ENCODE data around the gene DTNA.
"Not testable (repeated sequence)": the region's sequence is repeated elsewhere in the genome, so short reads cannot be mapped to it uniquely, and the experiment has no call there.

DTNA gene

GRCh38 chr18:34864836-34865497 lies 154.9 kb downstream of the DTNA start:
- DNase-seq = no peak

- no peak for DNase-seq
Measured at GRCh38 chr18:34866310-34866709, 156.2 kb downstream of the DTNA start.

- no peak for DNase-seq
Measured at GRCh38 chr18:34866739-34867138, 156.6 kb downstream of the DTNA start.

- DNase-seq = no peak
Measured at GRCh38 chr18:34867520-34867919, 157.4 kb downstream of the DTNA start.

- DNase-seq = no peak
Measured at GRCh38 chr18:34870555-34871310, 160.6 kb downstream of the DTNA start.

- no peak for DNase-seq
Measured at GRCh38 chr18:34871435-34871834, 161.3 kb downstream of the DTNA start.

GRCh38 chr18:34872066-34872465 lies 162.0 kb downstream of the DTNA start:
- no peak for DNase-seq

GRCh38 chr18:34873986-34874580 lies 164.0 kb downstream of the DTNA start:
- DNase-seq = no peak

GRCh38 chr18:34875150-34875549 lies 165.1 kb downstream of the DTNA start:
- no peak for DNase-seq

- DNase-seq = no peak
Measured at GRCh38 chr18:34880403-34880802, 170.3 kb downstream of the DTNA start.

GRCh38 chr18:34880882-34881834 lies 171.1 kb downstream of the DTNA start:
- no peak for DNase-seq

- no peak for DNase-seq
Measured at GRCh38 chr18:34884436-34884835, 174.3 kb downstream of the DTNA start.

- DNase-seq = no peak
Measured at GRCh38 chr18:34886177-34886576, 176.1 kb downstream of the DTNA start.

- DNase-seq = no peak
Measured at GRCh38 chr18:34887881-34888580, 177.9 kb downstream of the DTNA start.

GRCh38 chr18:34890486-34891085 lies 180.5 kb downstream of the DTNA start:
- DNase-seq = no peak

GRCh38 chr18:34892379-34892778 lies 182.3 kb downstream of the DTNA start:
- DNase-seq = no peak

- no peak for DNase-seq
Measured at GRCh38 chr18:34893239-34893638, 183.1 kb downstream of the DTNA start.

- no peak for DNase-seq
Measured at GRCh38 chr18:34901299-34901698, 191.2 kb downstream of the DTNA start.

- no peak for DNase-seq
Measured at GRCh38 chr18:34904994-34905393, 194.9 kb downstream of the DTNA start.

GRCh38 chr18:34906985-34907384 lies 196.9 kb downstream of the DTNA start:
- not testable (repeated sequence) for DNase-seq

- no peak for DNase-seq
Measured at GRCh38 chr18:34909637-34910364, 199.7 kb downstream of the DTNA start.
